Measurements from ENCODE around the gene GLP1R.

Gene GLP1R

DNA sequence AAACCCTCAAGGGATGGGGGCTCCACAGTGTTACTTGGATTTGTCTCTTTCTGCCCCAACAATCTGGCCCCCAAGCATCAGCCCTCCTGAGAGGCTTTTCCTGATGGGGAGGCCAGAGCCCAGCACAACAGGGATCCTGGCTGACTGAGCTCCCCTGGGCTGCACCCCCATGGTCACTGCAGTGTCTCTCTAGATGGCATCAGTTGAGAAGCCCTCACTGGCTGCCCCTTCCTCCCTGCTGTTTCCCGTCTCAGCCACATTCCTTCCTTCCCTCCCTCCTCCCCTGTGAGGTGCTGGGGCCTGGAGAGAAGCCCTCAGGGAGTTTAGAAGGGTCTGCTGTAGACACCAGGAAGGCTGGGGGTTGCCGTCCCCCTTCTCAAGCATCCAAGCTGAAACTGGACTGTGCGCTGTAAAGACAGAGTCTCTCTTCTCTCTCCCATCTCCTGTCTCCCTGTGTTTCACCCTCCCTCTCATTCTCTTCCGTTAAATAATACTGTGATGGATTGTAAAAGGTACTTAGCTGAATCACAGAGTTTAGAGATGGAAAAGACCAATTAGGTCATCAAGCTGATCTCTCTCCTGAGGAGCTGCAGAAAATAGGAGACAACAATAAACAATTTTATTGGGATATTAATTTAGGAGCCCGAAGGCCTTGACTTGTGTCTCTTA, 36.7 kb downstream of the GLP1R start:
- DNase-seq (ENCODE audit: low read depth in 2 of 3, low spot score in 1 of 3), result no peak

DNA sequence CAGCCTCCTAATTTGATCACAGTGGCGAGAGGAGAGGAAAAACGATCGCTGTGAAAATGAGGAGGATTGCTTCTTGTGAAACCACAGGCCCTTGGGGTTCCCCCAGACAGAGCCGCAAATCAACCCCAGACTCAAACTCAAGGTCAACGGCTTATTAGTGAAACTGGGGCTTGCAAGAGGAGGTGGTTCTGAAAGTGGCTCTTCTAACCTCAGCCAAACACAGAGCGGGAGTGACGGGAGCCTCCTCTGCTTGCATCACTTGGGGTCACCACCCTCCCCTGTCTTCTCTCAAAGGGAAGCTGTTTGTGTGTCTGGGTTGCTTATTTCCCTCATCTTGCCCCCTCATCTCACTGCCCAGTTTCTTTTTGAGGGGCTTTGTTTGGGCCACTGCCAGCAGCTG, 37.7 kb downstream of the GLP1R start:
- DNase-seq (ENCODE audit: low read depth in 2 of 3, low spot score in 1 of 3), result peak in 2 of 3 donors; percentile 23 to 27

DNA sequence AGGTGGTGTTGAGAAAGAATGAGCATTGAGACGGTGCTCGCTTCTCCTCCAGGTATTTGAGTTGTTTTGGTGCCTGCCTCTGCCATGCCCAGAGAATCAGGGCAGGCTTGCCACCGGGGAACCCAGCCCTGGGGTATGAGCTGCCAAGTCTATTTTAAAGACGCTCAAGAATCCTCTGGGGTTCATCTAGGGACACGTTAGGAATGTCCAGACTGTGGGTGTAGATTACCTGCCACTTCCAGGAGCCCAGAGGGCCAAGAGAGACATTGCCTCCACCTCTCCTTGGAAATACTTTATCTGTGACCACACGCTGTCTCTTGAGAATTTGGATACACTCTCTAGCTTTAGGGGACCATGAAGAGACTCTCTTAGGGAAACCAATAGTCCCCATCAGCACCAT, 38.1 kb downstream of the GLP1R start:
- DNase-seq (ENCODE audit: low read depth in 2 of 3, low spot score in 1 of 3), result no peak

DNA sequence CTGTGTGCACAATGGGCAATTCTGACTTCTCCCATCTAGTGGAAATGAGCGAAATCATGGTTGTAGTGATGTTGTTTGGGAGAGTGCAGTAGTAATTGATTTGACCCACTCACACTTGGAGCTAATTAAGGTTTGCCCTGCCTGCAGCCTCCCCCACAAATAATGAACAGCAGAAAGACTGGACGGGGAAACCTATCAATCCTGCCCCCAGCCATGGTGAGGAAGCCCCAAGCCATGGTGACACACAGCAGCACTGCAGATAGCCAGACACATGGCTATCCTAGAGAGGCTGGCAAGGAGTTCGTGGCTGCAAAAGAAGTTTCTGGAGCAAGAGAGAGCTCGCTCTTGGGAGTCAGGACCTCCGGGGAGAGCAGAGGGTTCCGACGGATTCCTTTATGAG, 38.6 kb downstream of the GLP1R start:
- no peak for DNase-seq (ENCODE audit: low read depth in 2 of 3, low spot score in 1 of 3)

DNA sequence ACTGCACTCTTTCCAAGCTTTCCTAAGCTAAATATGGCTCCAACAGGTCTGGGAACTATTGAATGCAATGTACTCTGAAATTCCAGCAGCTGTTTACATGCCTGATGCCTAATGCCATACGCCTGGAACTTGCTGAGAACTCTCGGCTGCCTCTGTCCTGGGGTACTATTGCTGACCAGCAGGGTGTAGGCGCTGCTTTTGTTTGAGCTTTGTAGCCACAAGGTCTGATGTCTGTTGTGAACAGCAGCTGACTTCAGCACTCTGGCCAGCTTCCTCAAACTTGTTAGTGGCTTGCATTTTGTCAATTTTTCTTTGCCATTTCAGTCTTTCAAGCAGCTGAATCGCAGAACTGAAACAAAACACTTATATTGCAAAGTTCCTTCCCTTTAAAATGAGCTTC, 39.8 kb downstream of the GLP1R start:
- no peak for DNase-seq (ENCODE audit: low read depth in 2 of 3, low spot score in 1 of 3)

DNA sequence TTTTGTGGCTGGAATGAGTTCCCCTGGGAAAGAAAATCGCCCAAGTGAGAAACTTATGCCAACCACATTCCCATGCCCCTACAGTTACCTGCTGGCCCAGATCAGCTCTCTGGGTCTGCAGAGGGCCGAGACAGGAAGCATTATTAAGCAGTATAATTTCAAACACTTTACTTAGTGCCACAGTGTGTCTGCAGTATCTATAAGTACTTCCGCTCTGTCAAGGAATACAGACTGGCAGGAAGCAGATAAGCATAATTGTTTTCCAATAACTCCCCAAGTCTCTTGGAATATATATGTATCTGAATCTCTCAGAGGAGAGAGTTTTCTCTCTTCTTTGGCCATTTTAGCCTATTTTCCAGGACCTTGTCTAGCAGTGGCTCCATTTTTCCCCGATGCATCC, 41.5 kb downstream of the GLP1R start:
- no peak for DNase-seq (ENCODE audit: low read depth in 2 of 3, low spot score in 1 of 3)

DNA sequence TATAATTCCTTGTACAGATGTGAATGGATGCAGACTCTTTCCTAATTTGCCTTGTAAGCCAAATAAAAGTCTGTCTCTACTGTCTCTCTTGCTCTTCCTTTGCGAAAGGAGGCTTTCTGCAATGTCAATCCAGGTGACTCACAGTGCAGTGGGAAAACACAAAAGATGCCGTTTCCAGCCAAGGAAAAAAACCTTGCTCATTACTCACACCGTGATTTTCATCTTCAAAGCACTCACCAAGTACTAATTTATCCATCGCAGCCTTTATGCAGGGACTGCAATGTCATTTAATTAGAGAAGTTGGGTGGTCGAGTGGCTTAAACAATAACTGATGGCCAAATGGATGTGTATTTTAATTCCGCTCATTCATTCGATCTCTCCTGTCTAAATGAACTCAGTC, 42.6 kb downstream of the GLP1R start:
- no peak for DNase-seq (ENCODE audit: low read depth in 2 of 3, low spot score in 1 of 3)

DNA sequence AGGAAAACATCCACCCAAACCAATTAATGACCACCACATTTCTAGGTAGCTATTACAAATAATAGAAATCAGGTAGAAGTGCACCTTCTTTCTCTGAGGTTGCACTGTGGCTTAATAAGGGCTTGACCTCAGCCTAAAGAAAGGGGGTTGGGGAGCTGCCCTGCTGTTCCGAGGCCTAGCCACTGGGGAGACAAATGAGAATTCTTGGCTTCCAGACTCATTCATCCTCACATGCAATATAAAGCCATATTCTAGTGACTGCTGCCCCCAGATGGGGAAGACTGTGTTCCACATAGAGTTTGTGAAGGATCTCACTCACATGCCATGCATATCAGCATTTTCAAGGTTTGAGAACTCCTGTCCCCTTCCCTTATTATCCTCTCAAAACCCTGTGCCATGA, 43.5 kb downstream of the GLP1R start:
- no peak for DNase-seq (ENCODE audit: low read depth in 2 of 3, low spot score in 1 of 3)

DNA sequence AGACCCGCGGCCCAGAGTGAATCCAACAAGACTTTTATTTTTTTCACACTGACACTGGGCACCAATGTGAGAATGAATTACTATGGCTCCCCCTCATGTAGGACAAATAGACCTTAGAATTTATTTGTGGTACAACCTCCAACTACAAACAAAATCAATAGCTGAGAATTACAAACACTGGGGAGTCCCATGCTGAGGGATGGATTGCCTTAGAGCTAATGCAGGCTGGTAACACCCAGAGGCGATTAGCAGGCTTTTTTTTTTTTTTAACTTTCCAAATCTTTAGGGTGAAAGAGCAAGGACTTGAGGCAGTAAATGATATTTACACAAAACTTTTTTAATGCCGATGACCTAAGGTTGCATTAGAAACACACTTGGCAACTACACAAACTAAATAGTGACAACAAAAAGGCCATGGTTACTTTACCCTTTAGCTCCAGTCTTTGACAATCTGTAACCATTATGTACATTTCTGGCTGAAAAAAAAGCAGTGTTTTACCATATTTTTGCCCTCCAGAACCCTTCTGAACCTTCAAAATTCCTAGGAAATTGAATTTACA, 44.6 kb downstream of the GLP1R start:
- DNase-seq (ENCODE audit: low read depth in 2 of 3, low spot score in 1 of 3), result no peak

DNA sequence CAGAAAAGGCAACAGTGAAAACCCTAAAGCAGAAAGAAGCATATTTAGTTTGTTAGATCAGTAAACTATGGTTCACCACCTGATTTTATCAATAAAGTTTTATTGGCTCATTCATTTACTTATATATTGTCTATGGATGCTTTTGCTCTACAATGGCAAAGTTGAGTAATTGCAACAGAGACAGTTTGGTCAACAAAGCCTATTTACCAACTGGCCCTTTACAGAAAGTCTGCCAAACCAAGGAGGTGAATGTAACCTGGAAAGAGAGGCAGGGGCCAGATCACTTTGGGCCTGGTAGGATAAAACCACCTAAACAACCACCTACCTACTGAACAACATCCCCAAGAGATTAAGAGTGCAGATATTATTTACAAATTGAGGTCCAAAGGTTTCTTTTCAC, 47.0 kb downstream of the GLP1R start:
- no peak for DNase-seq (ENCODE audit: low read depth in 2 of 3, low spot score in 1 of 3)

DNA sequence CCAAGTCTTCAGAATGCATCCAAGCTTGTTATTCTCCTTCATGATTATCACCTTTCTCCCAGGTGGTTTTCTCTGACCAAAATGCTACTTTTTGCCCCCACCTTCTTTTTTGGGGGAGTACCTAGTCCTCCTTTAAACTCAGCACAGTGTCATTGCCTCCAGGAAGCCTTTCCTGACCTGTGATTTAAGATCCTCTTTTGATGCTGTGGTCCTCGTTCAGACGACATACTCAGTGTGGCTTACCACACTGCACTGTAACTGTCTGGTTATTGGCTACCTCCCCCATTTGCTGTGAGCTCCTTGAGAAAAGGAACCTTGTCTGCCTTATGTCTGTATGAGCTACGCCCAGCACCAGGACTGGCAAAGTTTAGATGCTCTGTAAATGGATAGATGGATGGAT, 51.8 kb downstream of the GLP1R start:
- no peak for DNase-seq (ENCODE audit: low read depth in 2 of 3, low spot score in 1 of 3)

DNA sequence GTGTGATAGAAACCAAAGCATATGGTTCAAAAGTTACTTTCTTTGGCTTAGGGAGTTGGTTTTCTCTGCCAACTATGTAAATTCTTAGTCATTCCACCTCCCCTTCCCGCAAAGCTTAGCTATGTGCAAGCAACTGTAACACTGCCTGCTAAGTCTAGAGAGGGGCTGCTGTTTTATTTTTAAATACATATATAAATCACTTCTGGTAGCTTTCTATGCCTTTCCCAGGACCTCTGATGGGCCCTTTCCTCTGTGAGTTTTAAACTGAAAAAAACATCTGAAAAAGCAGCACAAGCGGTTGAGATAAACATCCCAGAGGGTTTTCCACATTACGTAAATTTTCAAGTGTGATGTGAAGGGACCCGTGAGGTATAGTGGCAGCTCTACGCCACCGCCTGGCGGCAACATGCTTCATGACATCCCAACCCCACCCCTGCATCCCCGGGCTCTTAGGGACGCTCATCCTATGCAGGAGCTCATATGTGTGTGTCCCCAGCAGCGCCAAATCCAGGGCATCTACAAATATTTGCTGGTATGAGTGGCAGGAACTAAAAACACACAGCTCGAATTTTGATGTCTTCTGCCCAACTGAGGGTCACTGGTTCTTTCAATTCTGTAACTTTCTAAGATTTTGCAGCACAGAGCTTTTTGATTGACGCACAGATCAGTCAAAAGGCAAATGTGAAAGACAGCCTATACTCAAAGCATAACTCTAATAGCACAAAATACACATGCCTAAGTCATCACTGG, 53.7 kb downstream of the GLP1R start:
- DNase-seq (ENCODE audit: low read depth in 2 of 3, low spot score in 1 of 3), result no peak

DNA sequence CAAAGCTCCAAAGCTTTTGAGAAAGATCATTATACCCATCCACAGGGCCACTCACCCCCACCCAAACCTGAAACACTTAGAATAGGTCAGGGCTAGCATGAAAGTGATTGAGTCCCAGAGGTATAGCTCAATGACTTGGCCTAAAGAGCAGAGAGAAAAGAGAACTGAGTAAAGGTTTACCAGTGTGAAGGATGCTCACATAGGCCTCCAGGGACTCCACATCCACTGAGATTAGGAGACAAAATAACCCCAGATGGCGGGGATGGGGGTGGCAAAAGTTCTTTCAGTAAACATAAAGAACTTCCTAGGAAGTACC, 54.2 kb downstream of the GLP1R start:
- no peak for DNase-seq (ENCODE audit: low read depth in 2 of 3, low spot score in 1 of 3)

DNA sequence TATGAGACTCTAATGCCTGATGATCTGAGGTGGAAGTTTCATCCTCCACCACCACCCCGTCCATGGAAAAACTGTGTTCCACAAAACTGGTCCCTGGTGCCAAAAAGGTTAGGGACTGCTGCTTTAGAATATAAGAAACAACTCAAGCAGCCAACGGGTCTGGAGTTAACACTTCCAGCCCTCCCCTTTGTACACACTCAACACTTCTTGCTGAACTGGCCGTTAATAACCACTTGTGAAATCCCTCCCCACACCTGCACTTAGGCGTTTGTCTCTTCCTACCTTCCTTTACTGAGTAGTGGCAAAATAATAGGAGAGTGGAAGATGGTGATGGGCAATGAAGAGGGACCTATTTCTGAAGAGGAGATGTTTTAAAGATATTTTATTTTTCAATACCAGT, 55.9 kb downstream of the GLP1R start:
- DNase-seq (ENCODE audit: low read depth in 2 of 3, low spot score in 1 of 3), result no peak

DNA sequence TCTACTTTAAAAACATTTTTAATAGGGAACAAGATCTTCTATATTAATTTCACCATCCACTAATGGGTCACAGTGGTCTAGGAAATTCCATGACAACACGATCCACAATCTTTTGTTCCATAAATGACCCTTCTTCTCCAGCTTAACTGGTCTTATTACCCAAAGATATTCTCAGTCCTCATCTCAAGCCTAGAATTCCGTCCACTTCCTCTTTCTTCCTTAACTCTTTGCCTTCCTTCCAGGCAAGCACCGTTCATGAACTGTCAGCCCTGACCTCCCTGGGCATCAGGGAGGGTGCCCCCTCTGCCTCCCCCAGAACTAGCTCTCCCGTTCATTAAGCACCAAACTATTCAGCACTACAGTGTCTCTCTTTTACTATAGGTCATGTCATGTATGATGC, 58.5 kb downstream of the GLP1R start:
- DNase-seq (ENCODE audit: low read depth in 2 of 3, low spot score in 1 of 3), result no peak

DNA sequence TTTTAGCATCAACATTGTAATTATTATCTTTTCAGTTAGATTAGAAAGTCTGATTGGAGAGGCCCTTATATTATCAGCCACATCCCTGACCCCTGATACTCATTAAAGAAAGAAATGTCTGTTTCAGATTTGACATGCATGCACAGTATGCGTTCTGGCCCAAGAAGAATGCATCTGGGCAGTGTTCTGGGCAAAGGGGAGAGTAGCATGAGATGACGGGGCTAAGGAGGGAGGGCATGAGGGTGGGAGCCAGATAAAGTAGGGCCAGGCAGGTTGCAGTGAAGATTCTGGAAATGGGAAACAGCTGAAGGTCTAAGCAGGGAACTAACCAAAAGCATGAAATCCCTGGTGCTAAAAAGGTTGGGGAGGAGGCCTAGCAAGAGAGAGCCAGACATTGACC, 59.1 kb downstream of the GLP1R start:
- DNase-seq (ENCODE audit: low read depth in 2 of 3, low spot score in 1 of 3), result no peak

DNA sequence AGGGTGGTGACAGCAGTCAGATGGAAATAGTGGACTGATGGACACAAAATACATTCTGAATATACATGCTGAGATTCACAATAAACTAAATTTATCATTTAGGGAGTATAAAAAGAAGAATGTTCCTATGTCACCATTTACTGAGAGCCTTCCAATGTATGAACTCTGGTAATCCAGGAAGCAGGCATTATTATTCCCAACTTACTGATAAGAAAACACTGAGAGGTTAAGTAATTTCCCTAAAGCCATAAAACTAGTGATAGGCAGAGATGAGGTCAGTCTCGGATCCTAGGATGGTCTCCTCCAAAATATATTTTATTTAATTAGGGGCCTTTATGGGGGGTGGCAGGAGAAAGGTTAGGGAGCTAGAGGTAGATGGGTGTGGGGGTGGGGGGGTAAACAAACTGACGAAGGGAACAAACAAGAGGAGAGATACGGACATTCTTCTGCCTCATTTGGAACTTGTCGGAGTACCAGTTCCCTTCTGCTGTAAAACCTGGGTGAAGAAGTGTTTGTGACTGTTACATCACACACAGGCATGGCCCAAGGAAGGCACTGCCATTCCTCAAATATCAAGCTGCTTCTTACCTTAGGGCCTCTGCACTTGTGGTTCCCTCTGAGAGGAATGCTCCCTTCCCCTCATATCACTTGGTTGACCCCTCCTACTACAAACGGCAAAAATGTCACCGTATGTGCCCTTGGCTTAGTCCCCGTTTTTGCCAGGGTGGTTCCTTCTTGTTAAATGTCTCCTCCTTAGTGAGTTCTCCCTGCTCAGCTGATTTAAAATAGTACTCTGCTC, 59.7 kb downstream of the GLP1R start:
- no peak for DNase-seq (ENCODE audit: low read depth in 2 of 3, low spot score in 1 of 3)

DNA sequence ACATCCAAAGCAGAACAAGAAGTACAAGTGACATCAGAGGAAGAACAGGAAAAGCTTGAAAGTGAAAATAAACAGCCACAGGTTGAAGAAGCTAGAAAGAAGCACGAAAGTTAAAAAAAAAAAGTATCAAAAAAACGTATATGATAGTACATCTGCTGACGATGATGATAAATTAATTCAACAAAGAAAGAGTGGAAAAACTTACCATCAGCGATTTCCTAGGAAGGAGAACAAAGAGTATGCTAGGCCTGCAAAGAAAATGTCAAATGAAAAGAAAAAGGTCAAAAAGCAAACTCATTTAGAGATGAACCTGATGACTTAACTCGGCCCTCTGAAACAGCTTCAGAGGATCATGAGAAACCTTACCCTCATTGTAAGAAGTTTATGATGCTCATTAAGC, 62.7 kb downstream of the GLP1R start:
- no peak for DNase-seq (ENCODE audit: low read depth in 2 of 3, low spot score in 1 of 3)

DNA sequence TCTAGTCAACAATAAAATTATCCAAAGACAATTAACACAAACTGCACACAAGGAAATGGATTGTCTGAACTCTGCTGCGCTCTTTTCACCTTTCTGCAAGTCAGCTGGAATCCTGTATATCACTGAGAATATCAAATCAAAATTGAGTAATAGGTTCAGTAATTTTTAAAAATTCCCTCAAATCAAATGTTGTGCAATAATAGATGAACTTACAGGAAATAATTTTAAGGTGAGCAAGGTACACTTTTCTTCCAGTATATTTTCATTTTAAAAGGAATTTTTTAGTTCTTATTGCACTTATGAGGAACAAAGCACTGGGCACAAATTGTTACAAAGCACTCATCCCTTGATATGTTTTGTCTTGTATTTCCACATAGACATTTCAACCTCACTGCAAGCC, 65.2 kb downstream of the GLP1R start:
- DNase-seq (ENCODE audit: low read depth in 2 of 3, low spot score in 1 of 3), result no peak

DNA sequence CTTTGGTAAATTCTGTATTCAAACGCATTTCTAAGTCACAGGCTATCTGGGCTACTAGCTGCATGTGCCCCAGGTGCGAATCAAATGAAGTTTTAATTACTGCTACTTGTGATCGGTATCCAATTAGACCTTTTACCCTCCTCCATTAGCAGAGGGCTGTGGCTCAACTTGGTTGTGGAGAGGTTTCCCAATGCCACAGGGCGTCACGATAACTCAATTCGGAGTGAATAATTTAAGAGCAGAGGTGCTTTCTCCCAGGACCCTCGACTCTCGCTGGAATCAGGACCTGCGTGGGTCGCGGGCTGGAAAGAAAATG, 65.8 kb downstream of the GLP1R start:
- peak in 1 of 3 donors; percentile 1 for DNase-seq (ENCODE audit: low read depth in 2 of 3, low spot score in 1 of 3)

DNA sequence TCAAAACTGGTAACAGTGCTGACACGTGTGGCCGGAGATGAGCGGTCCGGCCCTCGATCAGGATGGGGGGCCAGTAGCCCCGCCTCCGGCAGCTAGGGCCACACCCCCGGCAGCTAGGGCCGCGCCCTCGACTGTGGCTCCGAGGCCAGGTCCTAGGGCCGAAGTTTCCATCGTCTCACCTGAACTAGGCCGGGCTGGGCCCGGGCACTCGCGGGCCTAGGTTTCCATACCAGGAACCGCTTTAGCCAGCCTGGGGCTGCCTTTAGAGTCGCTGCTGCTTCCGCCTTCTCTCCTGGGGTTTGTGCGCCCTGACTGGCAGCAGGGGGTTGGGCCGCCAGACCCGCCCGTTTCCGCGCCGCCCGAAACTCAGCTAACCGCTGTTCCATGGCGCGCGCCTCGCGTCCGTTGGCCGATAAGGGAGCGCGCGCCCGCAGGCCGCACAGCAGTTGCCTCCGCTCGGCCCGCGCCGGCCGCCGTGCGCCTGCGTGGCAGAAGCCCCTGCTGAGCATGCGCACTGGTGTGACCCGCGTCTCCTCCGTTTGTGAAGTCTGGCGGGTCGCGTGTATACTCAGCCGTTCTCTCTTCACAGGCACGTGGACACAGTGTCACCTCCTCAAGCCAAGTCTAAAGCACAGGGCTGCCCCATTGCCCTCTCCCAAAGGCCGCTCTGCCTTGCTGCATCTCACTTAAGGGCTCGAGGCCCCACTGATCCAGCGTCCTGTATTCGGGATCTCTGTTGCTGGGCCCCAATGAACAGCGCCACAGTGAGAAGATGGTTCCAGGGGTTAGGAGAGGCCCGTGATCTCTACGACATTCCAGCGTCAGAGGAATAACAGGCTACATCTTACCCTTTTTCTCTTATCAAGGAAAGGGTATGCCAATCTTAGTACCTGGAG, 66.4 kb downstream of the GLP1R start, which contains the start of gene SAYSD1:
Gene SAYSD1 (minus strand): TSS at position 483 of the 896 bp plus-strand sequence. CDS start 97 bp downstream, at position 386.
- peak; percentile 77 to 93 (median 88) for DNase-seq (ENCODE audit: low read depth in 2 of 3, low spot score in 1 of 3)

Data from stimulated activated CD4-positive, alpha-beta T cell treated with anti-CD3 and anti-CD28 coated beads, Interleukin-12 subunit alpha, Interleukin-12 subunit beta, amount 100 ng/mL, for 48 hours (primary cell).